HG03103 (cell line): ENCODE measurements around the gene SCO2.
A peak's percentile ranks its signal among the peaks of the same experiment; 100 is the strongest.

ENCODE experiments used
- ATAC-seq: cut with Tn5 transposase; IDR thresholded peaks from one replicate; pipeline ENCODE4 v1.9.1; 2021; ENCODE audit warnings: low read depth; ENCODE audit not compliant: unreplicated experiment

SCO2 gene

DNA sequence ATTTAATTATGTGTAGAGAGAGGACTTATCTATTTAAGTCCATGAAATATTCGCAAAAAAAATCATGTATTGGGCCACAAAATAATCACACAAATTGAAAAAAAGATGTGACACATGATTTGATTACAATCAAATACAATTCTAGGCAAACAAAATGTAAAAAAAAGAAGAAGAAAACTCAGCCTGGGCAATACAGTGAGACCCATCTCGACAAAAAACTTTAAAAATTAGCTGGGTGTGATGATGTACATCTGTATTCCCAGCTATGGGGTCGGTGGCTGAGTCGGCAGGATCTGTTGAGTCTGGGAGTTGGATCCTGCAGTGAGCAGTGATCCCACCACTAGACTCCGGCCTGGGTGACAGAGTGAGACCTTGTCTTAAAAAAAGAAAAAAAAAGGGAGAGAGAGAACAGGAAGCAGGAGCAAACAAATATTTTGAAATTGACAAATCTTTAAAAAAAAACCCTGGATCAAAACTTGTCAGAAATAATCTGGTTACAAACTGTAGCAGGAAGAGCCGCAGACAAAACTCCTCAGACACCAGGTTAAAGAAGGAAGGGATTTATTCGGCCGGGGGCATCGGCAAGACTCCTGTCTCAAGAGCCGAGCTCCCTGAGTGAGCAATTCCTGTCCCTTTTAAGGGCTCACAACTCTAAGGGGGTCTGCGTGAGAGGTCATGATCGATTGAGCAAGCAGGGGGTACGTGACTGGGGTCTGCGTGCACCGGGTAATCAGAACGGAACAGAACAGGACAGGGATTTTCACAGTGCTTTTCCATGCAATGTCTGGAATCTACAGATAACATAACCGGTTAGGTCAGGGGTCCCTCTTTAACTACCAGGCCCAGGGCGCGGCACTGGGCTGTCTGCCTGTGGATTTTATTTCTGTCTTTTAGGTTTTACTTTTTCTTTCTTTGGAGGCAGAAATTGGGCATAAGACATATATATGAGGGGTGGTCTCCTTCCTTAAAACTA lies 7.7 kb upstream of the SCO2 start:
- no peak for ATAC-seq

DNA sequence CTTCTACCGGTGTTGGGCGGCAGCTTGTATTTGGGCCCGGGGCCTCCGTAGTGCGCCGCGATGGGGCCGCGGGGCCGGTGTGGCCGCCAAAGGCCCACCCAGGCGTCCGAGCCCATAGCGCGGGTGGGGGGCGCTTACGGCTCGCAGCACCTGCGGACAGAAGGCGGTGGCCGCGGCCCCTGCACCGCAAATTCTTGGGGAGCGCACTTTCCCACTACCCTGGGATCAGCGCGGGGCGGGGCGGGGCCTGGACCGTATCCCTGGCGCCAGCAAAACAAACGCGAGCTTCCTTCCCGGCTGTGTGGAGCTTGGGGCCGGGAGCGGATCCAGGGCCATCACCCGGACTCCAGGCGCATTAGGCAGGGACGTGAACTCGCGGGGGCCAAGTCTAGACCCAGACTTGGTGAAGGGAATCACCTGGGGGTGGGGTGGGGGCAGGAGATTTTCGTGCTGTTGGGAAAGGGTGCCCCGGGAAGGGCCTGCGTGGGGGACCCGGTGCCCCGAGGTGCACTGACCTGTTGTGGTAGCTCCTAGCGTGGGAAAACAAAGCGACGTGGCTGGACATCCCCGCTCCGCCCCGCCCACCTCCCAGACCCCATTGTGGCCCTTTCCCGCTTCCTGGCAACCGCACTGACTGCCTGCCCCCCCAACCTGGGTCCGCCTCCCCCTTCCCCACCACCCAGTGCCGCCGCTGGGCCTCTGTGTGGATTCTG lies 6.7 kb upstream of the SCO2 start:
- ATAC-seq, result no peak

DNA sequence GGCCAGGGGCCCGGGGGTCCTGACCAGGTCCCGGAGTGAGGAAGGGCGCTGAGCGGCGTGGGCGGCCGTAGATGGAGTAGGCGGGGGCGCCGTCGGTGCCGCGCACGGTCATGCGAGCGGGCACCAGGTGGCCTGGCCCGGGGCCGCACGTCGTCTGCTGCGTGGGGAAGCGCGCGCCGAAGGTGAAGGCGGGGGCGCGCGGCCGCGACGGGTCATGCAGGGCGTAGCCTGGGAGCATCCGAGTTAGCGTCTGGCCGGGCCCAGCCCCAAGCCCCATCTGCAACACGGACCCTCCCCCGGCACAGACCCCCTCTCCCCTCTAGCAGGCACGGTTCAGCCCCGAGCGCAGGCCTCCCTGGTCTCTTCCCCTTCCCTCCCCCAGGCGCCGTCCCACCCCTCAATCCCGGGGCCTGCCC lies 6.2 kb upstream of the SCO2 start:
- no peak for ATAC-seq

DNA sequence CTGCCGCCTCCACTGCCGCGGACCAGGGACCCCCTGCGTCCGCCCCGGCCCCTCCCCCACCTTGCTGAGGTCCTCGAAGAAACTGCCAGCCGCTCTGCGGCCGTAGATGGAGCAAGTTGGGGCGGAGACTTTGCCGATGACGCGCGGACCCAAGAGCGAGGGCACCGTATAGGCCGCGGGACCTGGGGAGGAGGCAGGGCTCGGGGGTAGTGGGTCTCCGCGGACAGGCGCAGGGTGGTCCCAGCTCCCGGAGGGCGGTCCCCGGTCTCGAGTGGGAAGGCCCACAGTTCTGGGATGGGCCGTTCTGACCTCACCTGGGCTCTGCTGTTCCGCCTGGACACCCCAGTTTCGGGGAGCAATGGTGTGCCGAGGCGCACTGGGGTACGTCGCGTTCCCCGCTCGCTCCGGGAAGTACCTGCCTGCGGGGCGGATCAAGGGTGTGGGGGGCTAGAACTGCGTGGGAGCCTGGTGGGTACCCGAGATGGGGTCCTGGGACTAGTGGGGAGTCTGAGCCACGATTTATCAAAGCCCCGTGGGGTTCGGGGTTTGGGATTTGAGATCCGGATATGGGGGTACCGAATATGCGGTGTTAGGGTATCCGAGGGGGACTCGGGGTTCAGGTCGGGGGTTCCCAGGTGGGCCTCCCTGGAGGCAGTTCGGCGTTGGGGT lies 5.6 kb upstream of the SCO2 start:
- no peak for ATAC-seq

DNA sequence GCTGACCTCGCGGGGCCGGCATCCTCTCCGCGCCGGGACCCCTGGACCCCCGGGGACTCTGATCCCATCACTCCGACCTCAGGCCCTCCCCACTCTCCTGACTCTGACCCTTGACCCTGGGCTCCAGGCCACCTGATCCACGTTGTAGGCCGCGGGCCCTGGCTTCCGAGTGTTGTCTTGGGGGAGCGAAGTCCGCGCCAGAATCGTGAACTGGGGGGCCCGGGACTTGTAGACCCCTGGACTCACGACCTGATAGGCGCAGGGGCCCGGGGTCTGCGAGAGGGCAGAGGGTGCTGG lies 5.1 kb upstream of the SCO2 start:
- ATAC-seq, result no peak

DNA sequence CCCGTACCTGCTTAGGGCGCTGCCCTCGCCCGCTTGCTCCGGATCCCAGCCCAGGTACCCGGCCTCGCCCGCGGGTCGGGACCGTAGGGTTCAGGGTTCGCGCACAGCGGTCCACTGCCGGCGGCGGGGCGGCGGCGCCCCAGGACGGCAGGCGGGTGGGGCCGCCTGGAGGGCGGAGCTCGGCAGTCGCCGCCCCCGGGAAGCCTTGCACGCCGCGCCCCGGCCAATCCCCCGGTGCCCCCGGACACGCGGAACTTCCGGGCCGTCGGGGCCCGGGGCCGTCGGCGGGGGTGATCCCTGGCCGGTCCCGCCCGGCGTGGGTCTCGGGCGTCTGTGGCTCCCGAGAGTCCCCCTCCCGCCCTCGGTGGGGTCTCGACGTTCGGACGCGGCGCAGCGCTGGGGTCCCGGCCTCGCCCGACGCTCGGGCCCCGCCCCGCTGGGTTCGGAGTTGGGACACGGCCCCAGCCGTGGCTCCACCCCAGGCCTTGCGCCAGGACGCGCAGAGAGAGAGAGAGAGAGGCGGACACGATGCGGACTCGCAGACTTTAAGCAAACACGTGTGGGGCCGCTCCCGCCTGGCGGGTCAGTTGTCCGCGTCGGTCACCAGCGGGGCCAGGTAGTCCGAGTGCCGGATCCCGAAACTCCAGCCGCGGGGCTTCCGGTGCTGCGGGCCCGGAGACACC lies 4.6 kb upstream of the SCO2 start, which contains the start of gene TYMP:
Gene TYMP, minus strand, starts transcription at position 116 of the 683 bp plus-strand sequence. CDS start 303 bp downstream, outside the sequence.
- no peak for ATAC-seq

DNA sequence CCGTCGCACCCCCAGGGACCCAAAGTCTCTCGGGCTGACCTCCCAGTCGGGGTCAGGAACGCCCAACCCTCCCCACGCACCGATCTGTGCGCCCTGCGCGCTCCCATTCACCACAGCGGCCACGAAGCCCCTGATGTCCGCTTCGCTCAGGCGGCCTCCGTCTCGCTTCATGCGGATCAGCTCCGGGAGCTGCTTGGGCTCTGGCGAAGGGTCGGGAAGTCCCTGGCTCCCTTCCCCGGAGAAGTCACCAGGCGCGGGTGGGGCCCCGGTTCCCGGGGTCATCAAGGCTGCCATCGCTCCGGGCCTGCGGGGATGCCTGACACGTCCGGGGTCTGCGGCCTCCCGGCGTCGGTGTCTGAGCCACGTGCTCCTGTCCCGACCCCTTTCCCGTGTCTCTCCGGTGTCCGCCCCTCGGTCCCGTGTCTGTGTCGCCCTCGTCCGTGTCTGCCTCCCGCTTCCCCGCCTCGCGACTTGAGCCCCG lies 4.1 kb upstream of the SCO2 start:
- ATAC-seq, result no peak

DNA sequence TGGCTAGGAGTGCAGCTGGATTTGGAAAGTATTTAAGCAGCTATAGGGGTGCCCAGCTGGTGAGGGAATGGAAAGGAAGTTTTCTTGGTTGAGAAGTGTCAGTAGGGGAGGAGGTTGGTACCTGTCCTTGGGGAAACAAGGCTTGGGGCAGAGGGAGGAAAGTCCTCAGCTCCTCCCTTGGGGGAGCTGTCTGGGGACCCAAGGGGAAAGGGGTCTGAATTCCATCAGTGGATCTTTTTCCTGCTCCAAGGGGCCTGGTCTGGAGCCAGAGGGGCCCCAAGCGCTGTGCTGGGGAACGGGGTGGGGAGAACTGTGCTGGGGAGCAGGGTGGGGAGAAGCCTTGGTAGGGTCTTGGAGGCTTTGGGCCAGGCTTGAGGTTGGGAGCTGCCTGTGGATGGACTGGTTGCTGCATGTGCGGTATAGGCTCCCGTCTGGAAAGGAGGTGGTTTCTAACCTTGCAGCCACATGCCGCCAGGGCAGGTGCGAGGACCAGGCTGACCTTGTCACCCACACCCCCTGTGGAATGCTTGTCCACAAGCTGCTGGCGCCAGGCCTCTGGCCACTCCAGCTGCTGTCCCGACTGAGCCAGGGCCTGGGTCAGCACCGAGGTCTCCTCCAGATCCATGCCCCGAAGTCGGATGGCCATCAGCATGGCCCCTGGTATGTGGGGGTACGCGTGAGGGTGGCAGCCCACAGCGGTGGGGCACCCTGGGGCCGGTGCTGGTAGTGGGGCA lies 3.5 kb upstream of the SCO2 start:
- ATAC-seq, result no peak

DNA sequence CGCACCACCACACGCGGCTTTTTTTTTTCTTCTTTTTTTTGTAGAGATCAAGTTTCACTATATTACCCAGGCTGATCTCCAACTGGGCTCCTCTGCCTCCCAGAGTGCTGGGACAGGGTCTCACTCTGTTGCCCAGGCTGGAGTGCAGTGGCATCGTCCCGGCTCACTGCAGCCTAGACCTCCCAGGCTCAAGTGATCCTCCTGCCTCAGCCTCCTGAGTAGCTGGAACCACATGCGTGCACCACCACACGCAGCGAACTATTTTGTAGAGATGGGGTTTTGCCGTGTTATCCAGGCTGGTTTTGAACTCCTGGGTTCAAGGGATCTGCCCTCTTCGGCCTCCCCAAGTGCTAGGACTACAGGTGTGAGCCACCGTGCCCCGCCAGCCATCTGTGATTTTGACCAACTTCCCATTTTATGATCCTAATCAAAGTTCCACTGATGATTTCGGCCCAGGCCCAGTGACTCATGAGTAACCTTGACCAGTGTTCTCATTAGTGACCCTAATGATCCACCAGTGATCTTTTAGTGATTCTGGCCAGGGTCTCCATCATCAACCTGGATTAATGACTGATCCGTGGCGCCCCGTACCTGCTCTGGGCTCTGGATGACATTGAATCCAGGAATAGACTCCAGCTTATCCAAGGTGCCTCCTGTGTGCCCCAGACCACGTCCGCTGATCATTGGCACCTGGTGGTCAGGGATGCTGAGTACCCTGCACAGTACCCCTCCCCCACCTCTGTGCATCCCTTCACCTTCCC lies 2.7 kb upstream of the SCO2 start:
- ATAC-seq, result no peak

DNA sequence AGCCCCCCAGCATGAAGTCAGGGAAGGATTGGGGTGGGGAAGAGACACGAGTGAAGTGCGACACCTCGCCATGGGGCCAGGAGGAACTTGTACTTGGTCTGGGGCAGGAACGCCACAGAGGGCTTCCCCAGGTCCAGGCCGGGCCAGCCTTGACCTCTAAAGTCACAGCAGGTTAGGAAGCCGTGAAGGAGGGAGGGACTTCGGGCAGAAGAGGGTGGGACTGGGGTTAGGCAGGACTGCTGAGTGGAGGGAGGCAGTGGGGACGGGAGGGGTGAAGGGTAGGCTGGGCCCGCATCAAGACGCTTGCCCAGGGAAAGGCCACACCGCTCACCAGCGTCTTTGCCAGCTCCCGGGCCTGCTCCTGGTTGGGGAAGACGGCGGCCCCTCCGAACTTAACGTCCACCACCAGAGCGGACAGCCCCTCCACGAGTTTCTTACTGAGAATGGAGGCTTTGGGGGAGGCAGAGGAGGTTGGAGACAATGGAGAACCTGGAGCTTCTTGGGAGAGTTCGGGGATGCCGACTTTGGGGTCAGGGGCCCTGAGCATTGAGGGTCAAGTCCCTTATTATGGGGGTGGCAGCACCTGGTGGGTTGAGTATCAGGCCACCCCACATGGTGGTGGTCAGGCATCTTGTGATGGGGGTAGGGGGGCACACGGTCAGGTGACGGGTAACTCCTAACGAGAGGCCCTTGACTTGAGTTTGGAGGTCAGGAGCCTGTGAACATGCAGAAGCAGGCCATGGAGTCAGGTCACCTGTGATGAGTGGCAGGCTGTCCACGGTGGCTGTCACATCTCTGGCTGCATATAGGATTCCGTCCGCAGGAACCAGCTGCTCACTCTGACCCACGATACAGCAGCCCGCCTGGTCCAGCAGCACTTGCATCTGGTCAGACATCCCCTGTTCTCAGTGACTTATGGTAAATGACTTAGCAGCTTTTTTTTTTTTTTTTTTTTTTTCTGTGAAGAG lies 1.7 kb upstream of the SCO2 start:
- ATAC-seq, result no peak

DNA sequence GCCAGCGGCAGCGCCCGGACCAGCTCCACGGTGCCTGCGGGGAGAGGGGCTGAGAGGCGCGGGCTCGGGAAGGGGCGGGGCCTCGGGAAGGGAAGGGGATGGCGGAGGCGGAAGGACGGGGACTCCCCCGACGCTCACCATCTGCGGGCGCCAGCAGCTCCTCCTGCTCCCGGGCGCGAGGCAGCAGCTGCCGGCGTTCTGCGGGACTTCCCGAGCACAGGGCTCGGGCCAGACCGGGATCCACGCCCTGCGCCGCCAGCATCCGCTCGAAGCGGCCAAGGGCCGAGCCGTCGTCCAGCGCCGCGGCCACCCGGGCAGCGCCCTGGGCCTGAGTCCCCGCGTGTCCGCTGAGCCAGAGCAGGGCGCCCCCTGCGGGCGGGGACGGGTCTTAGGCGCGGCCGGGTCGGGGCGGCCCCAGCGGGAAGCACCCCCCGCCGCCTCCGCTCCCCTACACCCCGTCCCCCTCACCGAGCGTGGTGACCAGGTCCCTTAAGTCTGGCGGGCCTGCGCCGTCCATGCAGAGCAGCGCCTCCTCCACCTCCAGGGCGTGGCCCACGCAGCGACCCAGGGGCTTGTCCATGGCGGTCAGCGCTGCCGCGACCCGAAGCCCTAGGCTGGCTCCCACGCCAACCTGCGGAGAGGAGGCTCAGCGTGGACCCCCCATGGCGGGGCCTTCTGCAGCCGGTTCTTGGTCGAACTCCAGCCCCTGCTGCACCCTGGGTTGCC lies 873 bp upstream of the SCO2 start:
- peak; percentile 28 for ATAC-seq

DNA sequence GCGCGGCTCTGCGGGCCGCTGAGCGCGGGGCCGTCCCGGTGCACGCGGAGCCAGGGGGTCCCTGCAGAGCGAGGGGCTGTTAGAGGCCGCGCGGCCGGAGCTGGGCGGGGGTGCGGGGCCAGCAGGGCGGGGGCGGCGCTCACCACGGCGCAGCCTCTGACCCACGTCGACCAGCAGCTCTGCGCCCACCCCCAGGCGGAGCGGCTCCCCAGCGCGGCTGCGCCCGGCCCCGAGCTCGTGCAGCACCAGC lies 385 bp upstream of the SCO2 start:
- ATAC-seq, result no peak

DNA sequence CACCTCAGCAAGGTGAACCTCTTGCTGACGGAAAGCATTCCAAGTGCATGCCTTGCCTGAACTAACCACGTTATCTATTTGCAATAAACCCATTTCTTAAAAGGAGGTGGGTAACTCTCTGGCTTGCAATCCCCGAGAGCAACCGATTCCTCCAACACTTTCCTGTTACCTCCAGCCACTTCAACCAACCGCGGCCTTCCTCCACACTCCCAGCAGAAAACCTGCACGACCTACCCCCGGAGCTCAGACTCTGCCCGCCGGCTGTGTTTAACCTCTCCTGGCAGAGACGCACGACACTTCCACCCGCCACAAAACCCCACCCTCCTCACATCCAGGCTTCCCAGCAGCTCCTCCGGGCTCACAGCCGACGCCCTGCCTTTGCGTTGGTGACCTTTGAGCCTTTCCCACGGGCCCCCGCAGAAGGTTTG lies 708 bp downstream of the SCO2 start:
- ATAC-seq, result no peak

DNA sequence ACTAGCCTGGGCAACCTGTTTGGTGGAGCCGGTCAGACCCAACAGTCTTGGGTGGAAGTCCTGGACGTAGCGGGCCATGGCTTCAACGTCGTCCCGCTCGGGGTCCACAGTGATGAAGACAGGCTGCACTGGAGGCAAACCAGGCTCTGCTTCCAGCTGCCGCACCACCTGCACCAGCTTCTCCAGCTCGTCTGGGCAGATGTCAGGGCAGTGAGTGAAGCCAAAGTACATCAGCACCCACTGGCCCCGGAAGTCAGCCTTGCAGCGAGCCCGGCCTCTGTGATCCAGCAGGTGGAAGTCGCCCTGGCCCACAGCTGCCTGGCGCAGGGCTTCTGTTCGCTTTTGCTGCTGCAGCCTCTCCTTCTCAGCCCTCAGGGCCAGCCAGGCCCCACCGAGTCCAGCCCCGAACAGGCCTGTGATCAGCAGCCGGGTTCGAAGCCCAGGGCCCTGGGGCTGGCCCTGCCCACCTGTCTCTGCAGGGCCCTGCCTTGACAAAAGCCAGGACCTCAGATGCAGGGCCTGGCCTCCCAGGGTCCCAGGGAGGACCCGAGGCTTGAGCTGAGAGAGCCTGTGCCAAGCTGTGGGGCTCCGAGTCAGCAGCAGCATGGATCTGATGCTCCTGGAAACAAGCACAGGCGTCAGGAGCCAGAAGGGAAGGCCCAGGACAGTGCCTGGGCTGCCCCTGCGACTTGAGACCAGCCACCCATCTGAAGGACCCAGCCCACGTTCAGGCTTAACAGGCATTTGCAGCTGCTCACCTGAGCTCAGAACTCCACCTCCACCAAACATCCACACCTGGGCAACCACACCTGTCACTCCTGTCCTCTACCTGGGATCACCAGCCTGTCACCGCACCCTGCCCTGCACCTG lies 1.4 kb downstream of the SCO2 start:
- no peak for ATAC-seq

DNA sequence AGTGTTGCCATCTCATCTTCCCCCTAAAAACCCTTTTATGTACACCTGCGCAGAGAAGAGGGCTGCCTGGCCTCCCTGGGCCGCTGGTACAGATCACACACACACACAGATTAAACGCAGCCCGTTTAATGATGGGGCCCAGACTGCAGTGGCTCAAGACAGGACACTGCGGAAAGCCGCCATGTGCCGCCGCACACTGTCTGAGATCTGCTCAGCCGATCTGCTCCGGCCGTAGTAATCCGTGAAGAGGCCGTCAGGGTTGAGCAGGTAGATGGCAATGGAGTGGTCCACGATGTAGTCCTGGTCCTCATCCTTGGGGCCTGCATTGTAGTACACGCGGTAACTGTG lies 2.0 kb downstream of the SCO2 start:
- ATAC-seq, result no peak

DNA sequence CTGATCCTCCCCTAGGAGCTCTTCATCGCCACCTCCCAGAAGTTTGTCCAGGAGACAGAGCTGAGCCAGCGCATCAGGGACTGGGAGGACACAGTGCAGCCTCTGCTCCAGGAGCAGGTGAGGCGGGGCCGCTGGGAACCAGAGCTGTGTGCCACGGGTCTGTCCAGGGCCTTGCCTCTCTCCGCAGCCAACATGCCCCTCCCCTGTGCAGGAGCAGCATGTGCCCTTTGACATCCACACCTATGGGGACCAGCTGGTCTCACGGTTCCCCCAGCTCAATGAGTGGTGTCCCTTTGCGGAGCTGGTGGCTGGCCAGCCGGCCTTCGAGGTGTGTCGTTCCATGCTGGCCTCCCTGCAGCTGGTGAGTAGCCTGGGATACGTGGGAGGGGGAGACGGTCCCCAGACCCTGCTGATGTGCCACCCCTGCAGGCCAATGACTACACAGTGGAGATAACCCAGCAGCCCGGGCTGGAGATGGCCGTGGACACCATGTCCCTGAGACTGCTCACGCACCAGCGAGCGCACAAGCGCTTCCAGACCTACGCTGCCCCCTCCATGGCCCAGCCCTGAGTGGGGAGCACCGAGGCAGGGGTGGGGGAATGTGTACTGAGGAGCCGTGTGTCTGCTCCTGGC lies 2.5 kb downstream of the SCO2 start:
- ATAC-seq, result no peak
